Measurements from ENCODE around the gene ZNF571. TPM values are rescaled to one million over a fixed set of nuclear protein-coding genes. Genes with fewer than 3 reads are reported as not detected.

The ZNF571 gene
- total RNA-seq, 1 experiment from 2014 or later, result 1.4 TPM

DNA sequence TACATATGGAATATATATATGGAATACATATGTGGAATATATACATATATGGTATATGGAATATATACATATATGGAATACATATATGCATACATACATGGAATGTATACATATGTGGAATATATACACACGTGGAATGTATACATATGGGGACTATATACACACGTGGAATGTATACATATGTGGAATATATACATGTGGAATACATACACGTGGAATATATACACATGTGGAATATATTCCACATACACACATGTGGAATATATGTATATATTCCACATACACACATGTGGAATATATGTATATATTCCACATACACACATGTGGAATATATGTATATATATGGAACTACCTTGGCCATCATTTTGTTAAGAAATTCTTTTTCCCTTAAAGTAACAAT, 31.1 kb downstream of the ZNF571 start:
- no peak for ATAC-seq
- H3K79me2 ChIP-seq (ENCODE audit: low read length), result no peaks in the 10 kb centered on the region
- H3K36me3 ChIP-seq (ENCODE audit: low read depth, low read length), result peaks cover 45% of the 10 kb centered on the region
- H3K4me3 ChIP-seq (ENCODE audit: low read length), result no peak overlapping the region
- no peak overlapping the region for H2AFZ ChIP-seq (ENCODE audit: low read length)
- H3K9me3 ChIP-seq (ENCODE audit: low read length), result peaks cover 31% of the 10 kb centered on the region
- H3F3A ChIP-seq (ENCODE audit: low read length, unreplicated experiment), result no peaks in the 10 kb centered on the region
- BruUV-seq (replicated peaks), result no TSS peak
- ChIA-PET CTCF (no interaction called here), POLR2A (ENCODE audit: unreplicated experiment) (no interaction called here)
- H3K4me1 ChIP-seq (ENCODE audit: insufficient read depth, low read length), result no peaks in the 10 kb centered on the region
- TF ChIP-seq, protein P1, sequence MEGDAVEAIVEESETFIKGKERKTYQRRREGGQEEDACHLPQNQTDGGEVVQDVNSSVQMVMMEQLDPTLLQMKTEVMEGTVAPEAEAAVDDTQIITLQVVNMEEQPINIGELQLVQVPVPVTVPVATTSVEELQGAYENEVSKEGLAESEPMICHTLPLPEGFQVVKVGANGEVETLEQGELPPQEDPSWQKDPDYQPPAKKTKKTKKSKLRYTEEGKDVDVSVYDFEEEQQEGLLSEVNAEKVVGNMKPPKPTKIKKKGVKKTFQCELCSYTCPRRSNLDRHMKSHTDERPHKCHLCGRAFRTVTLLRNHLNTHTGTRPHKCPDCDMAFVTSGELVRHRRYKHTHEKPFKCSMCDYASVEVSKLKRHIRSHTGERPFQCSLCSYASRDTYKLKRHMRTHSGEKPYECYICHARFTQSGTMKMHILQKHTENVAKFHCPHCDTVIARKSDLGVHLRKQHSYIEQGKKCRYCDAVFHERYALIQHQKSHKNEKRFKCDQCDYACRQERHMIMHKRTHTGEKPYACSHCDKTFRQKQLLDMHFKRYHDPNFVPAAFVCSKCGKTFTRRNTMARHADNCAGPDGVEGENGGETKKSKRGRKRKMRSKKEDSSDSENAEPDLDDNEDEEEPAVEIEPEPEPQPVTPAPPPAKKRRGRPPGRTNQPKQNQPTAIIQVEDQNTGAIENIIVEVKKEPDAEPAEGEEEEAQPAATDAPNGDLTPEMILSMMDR (conservative IDR thresholded peaks at IDR 0.05; ENCODE audit: low read depth, low read length), result no peak
- TF ChIP-seq EZH2 (IDR thresholded peaks at IDR 0.05; ENCODE audit: low read length, unreplicated experiment) (no peak), EZH2phosphoT487 (IDR thresholded peaks at IDR 0.05; ENCODE audit: borderline replicate concordance, low read length) (no peak)
- no peaks in the 10 kb centered on the region for H4K20me1 ChIP-seq (ENCODE audit: low read length)
- H3K27me3 ChIP-seq (ENCODE audit: low read length), result no peaks in the 10 kb centered on the region
- no peak overlapping the region for H3K27ac ChIP-seq (ENCODE audit: low read length)
- intact Hi-C loops (cut with micrococcal nuclease), result no loop called here
- no peak overlapping the region for H3K9ac ChIP-seq (ENCODE audit: low read length)
- DNase-seq, result no peak
- H3K4me2 ChIP-seq (ENCODE audit: low read length), result no peak overlapping the region
- H3K9me2 ChIP-seq (replicated peaks; ENCODE audit: low read length), result no peaks in the 10 kb centered on the region

DNA sequence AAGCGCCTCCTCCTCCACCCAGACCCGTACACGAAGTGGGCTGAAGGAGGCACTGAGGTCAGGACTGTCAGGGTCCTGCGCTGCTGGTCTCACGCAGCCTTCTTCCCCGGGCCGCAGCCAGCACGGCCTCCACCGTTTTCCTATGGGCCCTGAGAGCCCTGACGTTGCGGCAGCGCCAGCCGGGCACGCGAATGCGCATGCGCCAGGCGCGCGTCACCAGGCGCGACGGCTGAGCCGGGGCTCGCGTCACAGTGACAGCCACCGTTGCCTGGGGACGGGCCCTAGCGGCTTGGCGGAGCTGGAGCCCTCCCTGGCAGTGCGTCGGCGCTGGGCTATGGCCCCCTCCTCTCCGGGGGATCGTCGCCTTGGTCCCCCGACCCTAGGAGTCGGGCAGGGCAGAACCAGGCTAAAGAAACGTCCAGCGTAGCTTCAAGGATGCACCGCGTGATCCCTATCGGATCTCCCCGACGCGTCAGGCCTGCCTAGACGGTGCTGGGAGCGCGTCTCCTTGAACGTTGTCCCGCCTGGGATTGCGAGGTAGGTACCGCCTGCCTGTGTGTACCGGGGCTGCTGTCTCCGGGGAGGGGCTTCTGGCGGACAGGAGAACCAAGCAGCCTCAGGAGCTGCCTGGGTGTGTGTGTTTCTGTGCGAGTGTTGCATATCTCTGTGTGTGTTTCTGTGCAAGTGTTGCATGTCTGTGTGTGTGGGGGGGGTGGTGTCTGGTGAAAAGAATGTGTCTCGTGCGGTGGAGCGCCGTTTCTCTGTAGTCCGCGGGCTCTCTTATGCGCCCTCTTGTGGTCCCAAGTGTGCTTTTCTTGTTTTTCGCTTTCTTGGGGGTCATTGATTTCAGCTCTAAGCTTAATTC, 43.2 kb downstream of the ZNF571 start:
- no peak overlapping the region for H3K9ac ChIP-seq (ENCODE audit: low read length)
- ChIA-PET POLR2A (ENCODE audit: unreplicated experiment) (no interaction called here), CTCF (no interaction called here)
- H2AFZ ChIP-seq (ENCODE audit: low read length), result no peak overlapping the region
- BruUV-seq (replicated peaks), result no TSS peak
- no peak overlapping the region for H3K4me3 ChIP-seq (ENCODE audit: low read length)
- no peaks in the 10 kb centered on the region for H3K4me1 ChIP-seq (ENCODE audit: insufficient read depth, low read length)
- no peak overlapping the region for H3K4me2 ChIP-seq (ENCODE audit: low read length)
- TF ChIP-seq EZH2 (IDR thresholded peaks at IDR 0.05; ENCODE audit: low read length, unreplicated experiment), result no peak
- TF ChIP-seq, protein P1 (conservative IDR thresholded peaks at IDR 0.05; ENCODE audit: low read depth, low read length), result no peak
- TF ChIP-seq EZH2phosphoT487 (IDR thresholded peaks at IDR 0.05; ENCODE audit: borderline replicate concordance, low read length), result no peak
- H4K20me1 ChIP-seq (ENCODE audit: low read length), result no peaks in the 10 kb centered on the region
- no peaks in the 10 kb centered on the region for H3F3A ChIP-seq (ENCODE audit: low read length, unreplicated experiment)
- DNase-seq (no peak), ATAC-seq (no peak)
- H3K9me3 ChIP-seq (ENCODE audit: low read length), result peaks cover 16% of the 10 kb centered on the region
- intact Hi-C loops (cut with micrococcal nuclease), result no loop called here
- H3K27ac ChIP-seq (ENCODE audit: low read length), result no peak overlapping the region
- H3K9me2 ChIP-seq (replicated peaks; ENCODE audit: low read length), result no peaks in the 10 kb centered on the region
- H3K36me3 ChIP-seq (ENCODE audit: low read depth, low read length), result no peaks in the 10 kb centered on the region
- H3K27me3 ChIP-seq (ENCODE audit: low read length), result no peaks in the 10 kb centered on the region
- H3K79me2 ChIP-seq (ENCODE audit: low read length), result no peaks in the 10 kb centered on the region

DNA sequence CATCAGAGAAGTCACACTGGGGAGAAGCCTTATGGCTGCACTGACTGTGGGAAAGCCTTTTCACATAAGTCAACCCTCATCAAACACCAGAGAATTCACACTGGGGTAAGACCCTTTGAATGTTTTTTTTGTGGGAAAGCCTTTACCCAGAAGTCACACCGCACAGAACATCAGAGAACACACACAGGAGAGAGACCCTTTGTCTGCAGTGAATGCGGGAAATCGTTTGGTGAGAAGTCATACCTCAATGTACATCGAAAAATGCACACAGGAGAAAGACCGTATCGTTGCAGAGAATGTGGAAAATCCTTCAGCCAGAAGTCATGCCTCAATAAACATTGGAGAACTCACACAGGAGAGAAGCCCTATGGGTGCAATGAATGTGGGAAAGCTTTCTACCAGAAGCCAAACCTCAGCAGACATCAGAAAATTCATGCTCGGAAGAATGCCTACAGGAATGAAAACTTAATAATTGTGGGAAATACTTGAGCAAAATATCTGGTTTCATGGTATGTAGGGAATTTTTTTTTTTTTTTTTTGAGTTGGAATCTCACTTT, 57.1 kb downstream of the ZNF571 start:
- no peaks in the 10 kb centered on the region for H3K79me2 ChIP-seq (ENCODE audit: low read length)
- intact Hi-C loops (cut with micrococcal nuclease), result no loop called here
- no peak overlapping the region for H3K4me3 ChIP-seq (ENCODE audit: low read length)
- no peaks in the 10 kb centered on the region for H3F3A ChIP-seq (ENCODE audit: low read length, unreplicated experiment)
- TF ChIP-seq EZH2phosphoT487 (IDR thresholded peaks at IDR 0.05; ENCODE audit: borderline replicate concordance, low read length) (no peak), EZH2 (IDR thresholded peaks at IDR 0.05; ENCODE audit: low read length, unreplicated experiment) (no peak)
- TF ChIP-seq, protein P1 (conservative IDR thresholded peaks at IDR 0.05; ENCODE audit: low read depth, low read length), result no peak
- no peak overlapping the region for H3K9ac ChIP-seq (ENCODE audit: low read length)
- DNase-seq (no peak), ATAC-seq (no peak)
- H3K36me3 ChIP-seq (ENCODE audit: low read depth, low read length), result no peaks in the 10 kb centered on the region; the same call in 1 of the 2 replicates
- ChIA-PET CTCF (no interaction called here), POLR2A (ENCODE audit: unreplicated experiment) (no interaction called here)
- BruUV-seq (replicated peaks), result no TSS peak
- H4K20me1 ChIP-seq (ENCODE audit: low read length), result no peaks in the 10 kb centered on the region
- H2AFZ ChIP-seq (ENCODE audit: low read length), result no peak overlapping the region
- 0 out of 2 replicates have a peak, but pooled peaks cover 17% of the 10 kb centered on the region for H3K9me3 ChIP-seq (ENCODE audit: low read length)
- no peak overlapping the region for H3K27ac ChIP-seq (ENCODE audit: low read length)
- H3K4me2 ChIP-seq (ENCODE audit: low read length), result no peak overlapping the region
- H3K4me1 ChIP-seq (ENCODE audit: insufficient read depth, low read length), result no peaks in the 10 kb centered on the region
- H3K9me2 ChIP-seq (replicated peaks; ENCODE audit: low read length), result no peaks in the 10 kb centered on the region
- H3K27me3 ChIP-seq (ENCODE audit: low read length), result no peaks in the 10 kb centered on the region
